Activated gamma-delta T cell (primary cell): ENCODE data around the gene SCGB2B2.
"Not testable (repeated sequence)": the region's sequence is repeated elsewhere in the genome, so short reads cannot be mapped to it uniquely, and the experiment has no call there.

Experiments
- DNase-seq: peaks from one replicate; lab custom pipeline; 2025; lab: John Stamatoyannopoulos, UW

Gene SCGB2B2

DNA sequence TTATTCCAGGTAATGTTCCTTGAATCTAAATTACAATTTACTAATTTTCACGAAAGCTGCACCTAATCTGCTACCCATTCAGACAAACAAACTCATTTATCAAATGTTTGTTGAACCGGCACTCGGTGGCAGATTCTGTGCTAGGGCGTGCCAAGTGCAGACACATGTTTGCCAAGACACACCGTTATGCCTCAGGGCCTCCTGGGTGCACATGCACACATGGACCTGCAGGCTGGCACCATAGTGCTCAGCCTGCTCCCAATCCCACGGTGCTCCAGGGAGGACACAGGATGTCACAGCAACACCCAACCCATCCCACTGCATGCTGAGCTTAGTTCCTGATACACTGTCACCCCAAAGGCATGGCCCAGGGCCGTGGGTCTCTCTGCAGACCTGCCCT is 7.7 kb downstream of the SCGB2B2 start:
- DNase-seq: no peak

DNA sequence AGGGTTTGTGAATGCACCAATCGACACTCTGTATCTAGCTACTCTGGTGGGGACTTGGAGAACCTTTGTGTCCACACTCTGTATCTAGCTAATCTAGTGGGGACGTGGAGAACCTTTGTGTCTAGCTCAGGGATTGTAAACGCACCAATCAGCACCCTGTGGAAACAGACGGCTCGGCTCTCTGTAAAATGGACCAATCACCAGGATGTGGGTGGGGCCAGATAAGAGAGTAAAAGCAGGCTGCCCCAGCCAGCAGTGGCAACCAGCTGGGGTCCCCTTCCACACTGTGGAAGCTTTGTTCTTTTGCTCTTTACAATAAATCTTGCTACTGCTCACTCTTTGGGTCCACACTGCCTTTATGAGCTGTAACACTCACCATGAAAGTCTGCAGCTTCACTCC is 8.3 kb downstream of the SCGB2B2 start:
- not testable (repeated sequence) for DNase-seq

DNA sequence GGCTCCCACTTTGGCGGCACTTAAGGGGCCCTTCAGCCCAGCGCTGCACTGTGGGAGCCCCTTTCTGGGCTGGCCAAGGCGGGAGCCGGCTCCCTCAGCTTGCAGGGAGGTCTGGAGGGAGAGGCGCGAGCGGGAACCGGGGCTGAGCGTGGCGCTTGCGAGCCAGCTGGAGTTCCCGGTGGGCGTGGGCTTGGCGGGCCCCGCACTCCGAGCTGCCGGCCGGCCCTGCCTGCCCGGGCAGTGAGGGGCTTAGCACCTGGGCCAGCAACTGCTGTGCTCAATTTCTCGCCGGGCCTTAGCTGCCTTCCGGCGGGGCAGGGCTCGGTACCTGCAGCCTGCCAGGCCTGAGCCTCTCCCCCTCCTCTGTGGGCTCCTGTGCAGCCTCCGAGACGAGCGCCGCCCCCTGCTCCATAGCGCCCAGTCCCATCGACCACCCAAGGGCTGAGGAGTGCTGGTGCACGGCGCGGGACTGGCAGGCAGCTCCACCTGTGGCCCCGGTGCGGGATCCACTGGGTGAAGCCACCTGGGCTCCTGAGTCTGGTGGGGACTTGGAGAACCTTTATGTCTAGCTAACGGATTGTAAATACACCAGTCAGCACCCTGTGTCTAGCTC is 8.8 kb downstream of the SCGB2B2 start:
- DNase-seq: not testable (repeated sequence)

DNA sequence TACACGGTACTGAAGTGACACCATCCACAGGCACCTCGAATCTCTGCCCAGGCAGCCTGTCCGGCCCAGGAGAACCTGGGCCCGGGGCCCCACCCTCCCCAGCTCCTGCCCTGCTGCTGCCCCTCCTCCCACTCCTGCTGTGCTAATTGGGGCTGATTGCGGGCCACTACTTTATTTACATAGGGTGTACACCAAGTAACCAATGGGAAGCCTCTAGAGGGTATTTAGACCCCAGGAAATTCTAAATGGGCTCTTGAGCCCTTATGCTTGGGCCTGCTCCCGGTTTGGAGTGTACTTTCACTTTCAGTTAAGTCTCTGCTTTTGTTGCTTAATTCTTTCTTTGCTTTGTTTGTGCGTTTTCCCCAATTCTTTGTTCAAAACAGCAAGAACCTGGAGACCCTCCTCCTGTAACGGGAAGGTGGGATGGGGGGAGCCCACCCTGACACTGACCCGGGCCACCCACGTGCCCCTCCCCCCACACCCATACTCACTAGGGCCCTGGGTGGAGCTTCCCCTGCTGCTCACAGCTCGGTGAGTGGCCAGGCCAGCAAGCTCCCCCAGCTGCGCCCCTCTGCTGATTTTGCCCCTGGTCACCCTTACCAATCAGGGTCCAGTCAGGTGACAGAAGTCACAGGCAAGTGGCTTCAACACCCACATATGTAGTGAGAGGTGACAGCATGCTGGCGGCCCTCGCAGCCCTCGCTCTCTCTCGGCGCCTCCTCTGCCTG is 9.4 kb downstream of the SCGB2B2 start:
- no peak for DNase-seq

DNA sequence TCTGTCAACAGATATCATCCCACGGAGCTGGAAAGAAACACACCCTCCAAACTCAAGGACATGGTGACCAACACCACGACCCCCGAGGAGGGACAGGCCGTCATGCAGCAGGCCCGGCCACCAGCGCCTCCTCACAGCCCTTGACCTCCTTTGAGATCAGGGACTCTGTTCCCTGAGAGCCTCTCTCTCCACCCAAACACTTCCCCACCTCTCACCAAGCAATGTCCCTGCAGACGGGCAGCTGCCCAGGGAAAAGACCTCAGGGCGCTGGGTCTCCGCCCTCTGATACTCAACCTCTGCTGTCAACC is 10.0 kb downstream of the SCGB2B2 start:
- no peak for DNase-seq

DNA sequence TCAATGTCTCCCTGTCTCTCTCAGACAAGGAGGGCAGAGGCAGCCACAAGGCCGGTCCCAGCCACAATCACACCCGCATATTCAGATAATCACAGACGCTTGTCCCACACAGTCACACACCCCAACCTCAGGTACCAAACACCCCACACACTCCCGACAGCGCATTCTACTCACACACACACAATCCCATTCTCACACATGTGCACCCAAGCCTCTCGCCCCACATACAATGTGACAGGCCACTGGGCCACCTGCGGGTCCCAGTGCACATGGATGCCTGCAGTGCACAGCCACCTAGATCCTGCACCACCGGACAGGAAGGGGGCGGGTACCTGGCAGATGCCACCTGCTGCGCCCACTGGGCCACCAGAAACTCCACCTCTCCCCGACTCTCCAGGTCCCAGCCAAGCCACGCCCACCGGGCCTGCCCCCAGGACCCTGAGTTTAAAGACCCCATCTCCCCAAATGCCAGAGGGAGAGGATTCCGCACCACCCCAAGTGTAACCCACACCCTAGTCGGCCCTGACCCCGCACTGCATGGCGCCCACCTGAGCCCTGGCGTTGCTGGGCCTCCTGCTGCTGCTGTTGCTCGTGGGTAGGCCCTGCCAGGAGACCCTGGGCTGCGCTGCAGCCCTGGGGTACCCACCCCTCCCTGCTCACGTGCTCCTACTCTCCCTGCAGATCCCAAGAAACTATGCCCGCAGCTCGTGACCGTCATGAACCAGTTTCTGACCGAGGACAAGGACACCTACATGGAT is 10.6 kb downstream of the SCGB2B2 start:
- no peak for DNase-seq

DNA sequence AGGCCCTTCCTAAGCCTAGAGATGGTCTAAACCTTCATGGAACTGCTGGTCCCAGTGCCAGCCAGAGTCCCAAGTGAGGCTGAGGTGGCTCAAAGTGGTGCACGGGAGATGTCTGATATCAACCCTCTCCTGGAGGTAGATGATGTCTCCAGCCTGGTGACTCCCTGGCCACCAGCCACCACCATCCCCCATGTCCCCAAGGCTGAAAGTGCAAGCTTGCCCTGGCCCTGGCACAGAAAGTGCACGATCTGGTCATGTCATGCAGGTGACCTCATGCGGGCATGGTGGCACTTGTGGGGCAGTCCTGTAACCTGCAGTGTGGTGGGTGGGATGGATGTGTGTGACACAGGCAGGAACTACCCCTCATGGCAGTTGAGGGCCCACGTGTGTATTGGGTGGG is 11.7 kb downstream of the SCGB2B2 start:
- DNase-seq: not testable (repeated sequence)

DNA sequence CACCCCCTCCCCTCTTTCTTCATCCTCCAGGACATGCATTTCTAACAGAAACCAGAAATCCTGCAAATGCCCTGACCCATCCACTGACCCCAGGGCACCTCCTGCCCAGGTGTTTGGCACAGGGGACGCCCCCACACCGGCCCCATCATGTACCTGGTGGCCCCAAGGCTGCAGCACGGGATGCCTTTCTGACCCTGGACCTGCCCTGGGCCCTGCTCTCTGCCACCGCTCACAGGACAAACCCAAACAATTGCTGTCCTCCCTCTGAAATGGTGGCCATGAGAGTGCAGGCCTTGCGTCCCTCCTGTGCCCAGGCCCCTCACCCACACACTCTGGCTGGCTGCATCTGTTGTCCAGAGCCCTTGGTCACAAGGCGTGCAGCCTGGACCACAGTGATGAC is 12.1 kb downstream of the SCGB2B2 start:
- DNase-seq: no peak

DNA sequence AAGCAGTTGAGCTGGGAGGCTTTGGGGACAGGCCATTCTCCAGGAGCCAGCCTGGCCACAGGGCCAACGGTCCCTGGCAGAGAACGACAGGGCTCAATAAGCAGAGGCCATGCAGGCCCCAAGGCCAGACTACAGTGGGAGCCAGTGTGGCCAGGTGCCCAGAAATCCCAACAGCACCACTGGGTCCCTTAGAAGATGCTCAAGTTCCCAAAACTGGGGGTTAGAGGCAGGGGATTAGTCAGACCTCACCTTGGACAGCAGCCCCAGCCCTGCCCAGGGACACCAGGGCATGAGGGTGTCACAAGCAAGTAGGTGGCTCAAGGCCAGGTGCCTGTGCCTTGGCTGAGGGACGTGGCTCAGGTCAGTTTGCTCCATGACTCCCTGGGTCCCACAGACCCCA is 12.8 kb downstream of the SCGB2B2 start:
- no peak for DNase-seq

DNA sequence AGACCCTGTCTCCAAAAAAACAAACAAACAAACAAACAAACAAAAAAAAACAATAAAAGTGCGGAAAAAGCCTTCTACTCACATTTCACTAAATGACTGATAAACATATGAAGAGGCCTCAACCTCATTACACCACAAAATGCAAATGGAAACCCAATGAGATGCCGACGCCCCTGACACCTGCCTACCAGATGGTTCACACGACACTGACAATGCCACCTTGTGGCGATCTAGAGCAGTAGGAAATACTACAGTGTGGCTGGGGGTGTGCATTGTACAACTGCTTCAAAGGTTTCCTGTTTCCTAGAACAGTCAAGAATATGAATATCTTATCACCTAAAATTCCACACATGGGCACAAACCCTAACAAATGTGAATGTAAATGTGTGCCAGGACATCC is 14.0 kb downstream of the SCGB2B2 start:
- DNase-seq: no peak

DNA sequence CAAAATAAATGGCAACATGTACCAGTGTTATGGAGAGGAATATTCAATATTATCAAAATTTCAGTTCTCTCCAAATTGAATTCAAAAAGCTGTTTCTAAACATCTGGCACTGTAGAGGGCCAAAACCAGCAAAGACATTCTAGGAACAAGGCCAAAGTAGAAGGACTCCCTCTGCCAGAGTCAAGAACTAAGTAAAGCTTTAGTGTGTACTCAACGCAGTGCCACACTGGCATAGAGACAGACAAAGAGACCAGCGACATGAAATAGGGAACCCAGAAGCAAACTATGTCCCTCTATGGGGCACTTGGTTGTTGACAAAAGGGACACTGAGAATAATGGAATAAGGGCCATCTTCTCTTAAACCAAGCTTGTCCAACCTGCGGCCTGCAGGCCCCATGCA is 15.6 kb downstream of the SCGB2B2 start:
- no peak for DNase-seq

DNA sequence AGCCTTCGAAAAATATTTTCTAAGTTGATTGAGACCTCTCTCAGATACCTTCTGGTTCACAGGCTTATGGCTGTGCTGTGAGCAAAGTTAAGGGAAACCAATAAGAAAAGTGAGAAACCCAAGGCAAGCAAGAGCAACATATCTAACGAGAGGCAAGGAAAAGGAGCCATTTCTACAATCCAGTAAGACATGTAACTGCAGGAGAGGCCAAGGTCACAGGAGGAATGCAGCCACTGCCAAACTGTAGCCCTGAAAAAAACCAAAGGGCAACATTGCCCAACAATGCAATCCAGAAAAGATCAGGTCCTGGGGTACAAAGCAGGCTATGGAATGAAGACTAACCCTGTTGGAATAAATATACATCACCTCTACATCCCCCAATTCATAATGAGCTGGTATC is 21.3 kb downstream of the SCGB2B2 start:
- no peak for DNase-seq

DNA sequence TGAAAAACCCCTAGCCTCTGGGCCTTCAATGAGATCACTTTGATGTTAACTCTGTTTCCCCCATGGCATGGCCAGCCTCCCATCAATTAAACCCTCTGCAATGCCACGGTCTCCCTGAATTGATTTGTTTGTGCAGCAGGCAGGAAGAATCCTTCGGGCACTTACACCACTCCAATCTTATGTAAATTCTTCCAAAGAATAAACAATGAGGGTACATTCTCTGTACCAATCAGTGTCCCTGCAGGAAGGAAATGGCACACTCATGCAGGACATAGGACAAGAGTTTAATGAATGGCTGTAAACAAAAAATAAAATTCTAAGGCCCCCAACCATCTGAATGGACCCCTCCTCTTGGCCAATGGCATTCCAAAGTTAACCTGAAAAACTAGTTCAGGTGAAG is 22.2 kb downstream of the SCGB2B2 start:
- no peak for DNase-seq

DNA sequence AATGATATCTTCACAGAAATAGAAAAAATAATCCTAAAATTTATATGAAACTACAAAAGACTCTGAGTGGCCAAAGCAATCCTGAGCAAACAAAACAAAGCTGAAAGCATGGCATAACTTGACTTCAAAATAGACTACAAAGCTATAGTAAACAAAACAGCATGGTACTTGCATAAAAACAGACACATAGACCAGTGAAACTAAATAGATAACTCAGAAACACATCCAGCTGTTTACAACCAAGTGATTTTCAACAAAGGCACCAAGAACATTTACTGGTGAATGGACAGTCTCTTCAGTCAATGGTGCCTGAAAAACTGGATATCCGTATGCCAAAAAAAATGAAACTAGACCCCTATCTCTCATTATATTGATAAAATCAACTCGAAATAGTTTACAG is 25.2 kb downstream of the SCGB2B2 start:
- DNase-seq: no peak

DNA sequence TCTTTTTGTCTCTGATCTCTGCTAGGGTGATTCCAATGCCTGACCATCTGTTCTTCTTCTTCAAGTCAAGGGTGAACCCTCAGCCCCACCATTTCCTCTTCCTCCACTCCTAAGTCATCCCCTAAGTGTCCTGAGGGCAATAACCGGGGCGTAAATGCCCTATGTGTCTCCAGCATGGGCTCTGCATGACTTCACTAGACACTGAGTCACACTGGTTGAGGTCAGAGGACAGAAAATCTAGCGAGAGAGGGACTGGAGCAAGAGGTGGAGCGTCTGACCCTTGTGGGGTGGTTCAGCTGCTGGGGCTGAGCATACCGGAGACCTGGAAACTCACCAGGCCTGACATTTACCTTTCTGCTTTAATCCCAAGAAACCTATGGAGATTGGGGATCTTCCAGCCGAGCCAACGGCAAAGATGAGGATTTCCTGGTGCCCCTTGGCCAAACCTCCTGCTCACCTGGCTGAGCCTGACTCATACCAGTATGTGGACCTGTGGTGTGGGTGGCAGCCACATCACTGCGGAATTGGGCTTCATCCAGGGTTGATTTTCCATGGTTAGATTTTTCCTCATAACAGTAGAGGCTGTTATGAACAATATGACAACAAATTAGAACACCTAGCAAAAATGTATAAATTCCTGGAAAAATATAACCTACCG is 26.9 kb downstream of the SCGB2B2 start:
- no peak for DNase-seq

DNA sequence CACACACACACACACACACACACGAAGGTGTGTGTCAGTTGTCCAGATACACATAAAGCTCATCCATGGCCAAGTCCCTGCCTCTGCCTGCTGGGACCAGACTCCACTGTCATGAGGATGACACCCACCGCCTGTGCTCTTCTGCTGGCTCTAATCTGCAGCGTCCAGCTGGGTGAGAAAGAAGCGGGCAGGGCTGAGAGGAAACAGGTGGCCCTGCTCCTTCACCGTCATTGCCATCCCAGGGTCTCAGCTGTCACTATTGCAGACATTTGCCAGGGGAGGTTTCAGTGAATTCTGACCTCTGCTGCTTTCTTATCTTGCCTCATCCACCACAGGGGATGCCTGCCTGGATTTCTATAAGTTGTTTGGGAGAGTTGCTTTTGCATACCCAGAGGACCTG is 31.4 kb downstream of the SCGB2B2 start:
- DNase-seq: no peak

DNA sequence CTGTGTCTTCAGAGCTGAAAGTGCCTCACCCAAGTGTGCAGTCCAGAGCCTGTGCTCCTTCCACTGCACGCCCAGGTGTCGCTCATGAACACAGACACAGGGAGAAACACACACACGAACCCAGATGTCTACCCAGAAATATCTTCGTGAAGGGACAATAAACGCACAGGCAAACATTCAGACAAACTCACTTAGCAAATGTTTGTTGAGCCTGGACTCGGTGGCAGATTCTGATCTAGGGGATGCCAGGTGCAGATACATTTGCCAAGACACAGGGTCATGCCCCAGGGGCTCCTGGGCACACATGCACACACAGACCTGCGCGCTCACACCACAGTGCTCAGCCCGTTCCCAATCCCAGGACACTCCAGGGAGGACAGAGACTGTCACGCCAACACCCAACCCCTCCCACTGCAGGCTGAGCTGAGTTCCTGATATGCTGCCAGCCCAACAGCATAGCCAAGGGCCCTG is 31.9 kb downstream of the SCGB2B2 start:
- no peak for DNase-seq

DNA sequence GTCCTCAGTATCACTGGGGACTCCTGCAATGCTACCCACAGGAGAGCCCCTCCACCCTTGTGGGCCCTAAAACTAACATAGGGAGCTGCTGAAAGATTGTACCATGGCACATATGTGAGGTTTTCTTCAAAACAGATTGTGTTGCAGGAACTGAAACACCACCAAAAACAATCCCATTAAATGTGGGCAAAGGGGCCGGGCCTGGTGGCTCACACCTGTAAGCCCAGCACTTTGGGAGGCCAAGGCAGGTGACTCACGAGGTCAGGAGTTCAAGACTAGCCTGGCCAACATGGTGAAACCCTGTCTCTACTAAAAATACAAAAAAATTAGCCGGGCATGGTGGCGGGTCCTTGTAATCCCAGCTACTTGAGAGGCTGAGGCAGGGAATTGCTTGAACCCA is 34.7 kb downstream of the SCGB2B2 start:
- DNase-seq: no peak

DNA sequence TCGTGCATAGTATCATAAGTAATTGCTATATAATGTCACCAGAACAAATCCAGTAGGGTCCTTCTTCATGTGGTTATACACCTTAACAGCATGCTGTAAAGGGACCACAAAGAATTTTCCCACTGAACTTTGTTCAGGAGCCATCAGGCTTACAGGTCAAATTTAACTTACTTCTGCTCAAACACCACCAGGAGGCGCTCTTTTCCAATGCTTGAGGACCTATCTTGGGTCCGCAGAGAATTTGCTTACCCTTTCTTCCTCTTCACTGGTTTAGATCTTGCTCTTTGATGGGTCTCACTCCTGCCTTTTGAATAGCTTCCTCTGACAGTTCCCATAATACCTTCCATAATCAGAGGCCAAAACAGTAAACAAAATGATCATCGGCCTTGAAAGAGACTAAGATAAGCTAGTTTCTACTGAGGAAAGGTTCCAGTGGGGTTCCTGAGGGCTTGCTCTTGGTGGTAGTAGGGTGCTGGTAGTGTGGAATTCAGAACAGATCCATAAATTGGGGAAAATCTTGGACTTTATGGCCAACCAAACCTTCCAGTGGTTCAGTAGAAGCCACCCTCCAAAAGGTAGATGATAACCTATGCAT is 37.4 kb downstream of the SCGB2B2 start:
- no peak for DNase-seq

DNA sequence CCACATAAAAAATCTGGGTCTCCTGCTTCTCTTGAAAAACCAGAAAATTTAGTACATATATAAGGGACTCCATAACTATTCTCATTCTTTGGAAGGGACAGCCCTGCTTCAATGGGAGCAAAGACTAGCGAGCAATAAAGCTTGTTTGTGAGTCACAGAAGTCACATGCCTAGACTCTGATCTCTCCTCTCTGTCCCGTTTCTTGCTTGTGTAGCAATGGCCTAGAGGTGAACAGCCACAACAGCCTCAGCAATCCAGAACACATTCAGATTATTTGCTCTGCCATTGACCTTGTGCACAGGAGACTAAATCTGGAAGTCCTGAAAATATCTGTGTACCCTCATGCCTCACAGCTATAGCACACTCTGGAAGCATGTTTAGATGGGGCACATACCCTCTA is 43.2 kb downstream of the SCGB2B2 start:
- no peak for DNase-seq
